TTC549 (cell line): ENCODE data around the gene MEMO1.

Source experiments
- FAIRE-seq: peaks from 2 replicates; lab custom pipeline; 2012; peaks lifted over from hg19 to GRCh38; lab: Jason Lieb, UNC

MEMO1 gene

DNA sequence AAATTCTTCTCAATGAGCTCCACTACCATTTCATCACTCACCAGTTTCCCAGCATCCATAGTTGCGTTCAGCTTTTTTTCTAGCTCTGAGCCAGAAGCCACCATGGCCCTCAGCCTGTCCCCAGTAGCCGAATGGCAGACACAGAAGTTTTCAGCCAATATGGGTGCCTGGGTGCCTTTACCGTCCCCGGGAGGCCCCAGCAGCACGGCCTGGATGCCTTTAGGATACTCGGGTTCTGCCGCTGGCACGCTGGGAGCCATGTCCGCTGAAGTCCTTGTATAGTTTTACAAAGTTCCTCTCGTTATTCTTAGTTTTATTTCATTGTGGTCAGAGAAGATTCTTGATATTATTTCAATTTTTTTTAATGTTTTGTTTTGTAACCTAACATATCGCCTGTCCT, 187.2 kb downstream of the MEMO1 start:
- no peak for FAIRE-seq

DNA sequence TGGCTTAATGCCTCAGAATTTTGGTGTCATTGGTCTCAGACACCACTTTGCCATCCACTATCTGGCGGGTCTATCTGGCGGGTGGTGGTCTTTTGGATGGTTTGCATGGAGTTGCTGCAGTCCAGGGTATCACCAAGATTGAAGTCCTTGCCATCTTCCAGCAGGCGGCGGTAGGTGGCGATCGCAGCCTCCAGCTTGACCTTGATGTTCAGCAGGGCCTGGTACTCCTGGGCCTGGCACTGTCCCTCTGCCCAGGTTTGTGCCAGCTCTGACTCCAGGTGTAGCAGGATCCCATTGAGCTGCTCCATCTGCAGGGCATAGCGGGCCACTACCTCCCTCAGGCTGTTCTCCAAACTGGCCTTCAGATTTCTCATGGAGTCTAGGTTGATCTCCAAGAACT, 188.2 kb downstream of the MEMO1 start:
- no peak for FAIRE-seq
